Brain microvascular endothelial cell (primary cell): ENCODE data around the gene ATP2B2.

ENCODE experiments used
- DNase-seq: peaks from one replicate; pipeline ENCODE4 v3.0.0-alpha.2; 2020
- H3K27ac ChIP-seq: fragments of 250-450 bp; sonication (Bioruptor Pico); 2 replicates; pipeline ENCODE4 v1.5.1; 2020; ENCODE audit warnings: mild to moderate bottlenecking, moderate library complexity
- H3K27me3 ChIP-seq: fragments of 250-450 bp; sonication (Bioruptor Pico); replicated peaks from 2 replicates; pipeline ENCODE4 v1.5.1; 2020; ENCODE audit warnings: mild to moderate bottlenecking
- H3K36me3 ChIP-seq: fragments of 250-450 bp; sonication (Bioruptor Pico); replicated peaks from 2 replicates; pipeline ENCODE4 v1.5.1; 2020; ENCODE audit warnings: mild to moderate bottlenecking
- H3K4me3 ChIP-seq: 2 replicates; pipeline ENCODE4 v1.5.1; 2011; ENCODE audit warnings: low read depth, mild to moderate bottlenecking, control low read depth, low read length, moderate library complexity
- CTCF ChIP-seq: IDR thresholded peaks from 2 replicates; pipeline ENCODE4 v1.5.1; 2011; ENCODE audit warnings: low read depth, mild to moderate bottlenecking, moderate library complexity, low read length, control low read depth, inconsistent platforms; ENCODE audit errors: missing control alignments
- in situ Hi-C: cut with HindIII; loops from 2 replicates; pipeline ENCODE4 v1.10.0; 2017; ENCODE audit warnings: low sequenced_read_pairs, low pct_ligation_motif_present

The ATP2B2 gene

GRCh38 chr3:10285272-10286132, 219.9 kb downstream of the ATP2B2 start:
- peaks cover 42% of the 10 kb centered on the region for H3K36me3 ChIP-seq
- in situ Hi-C loops = no loop called here

DNA sequence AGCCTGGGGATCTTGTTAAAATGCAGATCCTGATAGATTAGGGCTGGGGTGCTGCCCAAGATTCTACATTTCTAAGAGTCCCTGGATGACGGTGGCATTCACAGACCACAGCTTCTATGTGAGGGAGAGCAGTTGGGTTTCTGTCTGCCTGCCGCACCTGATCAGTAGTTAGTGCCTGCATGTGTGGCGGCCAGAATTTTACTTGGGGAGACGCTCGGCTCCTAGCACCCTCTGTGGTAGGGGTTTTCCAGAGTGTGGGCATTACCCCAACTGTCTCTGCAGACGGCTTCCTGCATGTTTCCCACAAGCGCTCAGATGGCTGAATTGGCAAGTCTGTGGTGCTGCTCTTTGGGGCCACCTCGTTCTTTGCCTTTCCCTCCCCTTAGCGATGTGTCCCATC, 220.9 kb downstream of the ATP2B2 start:
- no peak for DNase-seq
- no peak overlapping the region for H3K4me3 ChIP-seq
- no peaks in the 10 kb centered on the region for H3K27me3 ChIP-seq
- TF ChIP-seq CTCF = no peak
- in situ Hi-C loops = no loop called here
- no peak overlapping the region for H3K27ac ChIP-seq
- peaks cover 44% of the 10 kb centered on the region for H3K36me3 ChIP-seq

More at GRCh38 chr3:10285272-10286132, 219.9 kb downstream of the ATP2B2 start:
- DNase-seq = no peak
- no peak for TF ChIP-seq CTCF
- no peak overlapping the region for H3K27ac ChIP-seq
- H3K27me3 ChIP-seq = no peaks in the 10 kb centered on the region
- H3K4me3 ChIP-seq = no peak overlapping the region

DNA sequence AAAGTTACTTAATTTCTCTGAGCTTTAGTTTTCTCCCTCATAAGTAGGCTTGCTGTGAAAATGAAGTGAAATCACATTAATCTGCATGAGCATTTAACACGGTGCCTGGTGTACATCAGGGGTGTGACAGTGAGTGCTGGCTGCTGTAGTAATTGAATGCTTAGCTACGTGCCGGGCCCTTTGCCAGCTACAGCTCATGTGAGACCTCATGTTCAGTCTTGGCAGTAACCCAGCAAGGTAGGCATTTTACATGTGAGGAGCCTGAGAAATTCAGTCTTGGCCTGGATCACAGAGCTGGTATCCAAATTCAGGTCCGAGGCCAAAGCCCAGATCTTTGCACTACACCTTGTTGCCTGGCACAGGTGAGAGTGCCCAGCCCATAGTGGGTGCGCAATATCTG, 221.7 kb downstream of the ATP2B2 start:
- H3K27me3 ChIP-seq = no peaks in the 10 kb centered on the region
- peaks cover 42% of the 10 kb centered on the region for H3K36me3 ChIP-seq
- in situ Hi-C loops = no loop called here
- TF ChIP-seq CTCF = no peak
- no peak for DNase-seq
- H3K4me3 ChIP-seq = no peak overlapping the region
- no peak overlapping the region for H3K27ac ChIP-seq

DNA sequence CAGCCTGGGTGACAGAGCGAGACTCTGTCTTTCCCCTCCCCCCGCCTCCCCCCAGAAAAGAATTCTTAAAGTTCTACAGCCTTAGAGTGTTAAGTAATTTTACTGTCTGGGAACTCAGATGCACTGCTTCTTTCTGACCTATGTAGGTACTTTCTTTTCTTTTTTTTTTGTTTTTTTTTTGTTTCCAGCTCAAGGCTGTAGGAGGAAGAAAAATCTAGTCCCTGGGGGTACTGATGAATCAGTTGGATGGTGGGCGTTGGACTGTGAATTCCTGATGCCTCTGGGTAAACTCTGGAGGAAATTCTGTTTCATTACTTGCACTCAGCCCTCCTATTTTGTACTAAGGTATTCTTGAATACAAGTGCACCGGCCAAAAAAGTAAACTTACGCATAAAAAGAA, 223.4 kb downstream of the ATP2B2 start:
- DNase-seq = peak; percentile 50
- Histone ChIP-seq H3K27ac (no peak overlapping the region), H3K36me3 (peaks cover 48% of the 10 kb centered on the region), H3K4me3 (no peak overlapping the region), H3K27me3 (no peaks in the 10 kb centered on the region)
- in situ Hi-C loops = no loop called here
- TF ChIP-seq CTCF = no peak

DNA sequence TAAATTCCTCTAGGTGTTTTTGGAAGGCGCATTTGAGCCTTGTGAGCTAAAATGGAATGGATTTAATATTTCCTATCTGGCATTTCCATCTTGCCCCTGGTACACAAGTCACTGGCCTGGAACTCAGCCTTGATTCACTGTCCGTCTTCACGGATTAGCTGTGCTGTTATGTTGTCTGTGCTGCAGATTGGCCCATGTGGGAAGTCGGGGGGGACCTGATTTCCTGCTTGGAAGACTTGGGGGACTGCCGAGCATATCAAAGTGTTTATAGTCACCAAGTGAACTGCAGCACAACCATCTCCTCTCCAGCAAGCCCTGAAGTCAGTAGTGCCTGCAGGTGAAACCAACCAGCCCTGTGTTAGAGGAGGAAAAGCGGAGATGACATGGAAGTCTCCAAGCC, 224.8 kb downstream of the ATP2B2 start:
- no peak overlapping the region for H3K4me3 ChIP-seq
- no peak for TF ChIP-seq CTCF
- no peak overlapping the region for H3K27ac ChIP-seq
- no peaks in the 10 kb centered on the region for H3K27me3 ChIP-seq
- in situ Hi-C loops = no loop called here
- DNase-seq = no peak
- peaks cover 42% of the 10 kb centered on the region for H3K36me3 ChIP-seq

- no peak overlapping the region for H3K27ac ChIP-seq
- peaks cover 40% of the 10 kb centered on the region for H3K36me3 ChIP-seq
- DNase-seq = no peak
- no peaks in the 10 kb centered on the region for H3K27me3 ChIP-seq
- H3K4me3 ChIP-seq = no peak overlapping the region
- peak; percentile 45 for TF ChIP-seq CTCF
- in situ Hi-C loops = no loop called here
Measured at GRCh38 chr3:10280177-10280529, 225.2 kb downstream of the ATP2B2 start.
